ENCODE data around the gene SLC7A7.

SLC7A7 gene

DNA sequence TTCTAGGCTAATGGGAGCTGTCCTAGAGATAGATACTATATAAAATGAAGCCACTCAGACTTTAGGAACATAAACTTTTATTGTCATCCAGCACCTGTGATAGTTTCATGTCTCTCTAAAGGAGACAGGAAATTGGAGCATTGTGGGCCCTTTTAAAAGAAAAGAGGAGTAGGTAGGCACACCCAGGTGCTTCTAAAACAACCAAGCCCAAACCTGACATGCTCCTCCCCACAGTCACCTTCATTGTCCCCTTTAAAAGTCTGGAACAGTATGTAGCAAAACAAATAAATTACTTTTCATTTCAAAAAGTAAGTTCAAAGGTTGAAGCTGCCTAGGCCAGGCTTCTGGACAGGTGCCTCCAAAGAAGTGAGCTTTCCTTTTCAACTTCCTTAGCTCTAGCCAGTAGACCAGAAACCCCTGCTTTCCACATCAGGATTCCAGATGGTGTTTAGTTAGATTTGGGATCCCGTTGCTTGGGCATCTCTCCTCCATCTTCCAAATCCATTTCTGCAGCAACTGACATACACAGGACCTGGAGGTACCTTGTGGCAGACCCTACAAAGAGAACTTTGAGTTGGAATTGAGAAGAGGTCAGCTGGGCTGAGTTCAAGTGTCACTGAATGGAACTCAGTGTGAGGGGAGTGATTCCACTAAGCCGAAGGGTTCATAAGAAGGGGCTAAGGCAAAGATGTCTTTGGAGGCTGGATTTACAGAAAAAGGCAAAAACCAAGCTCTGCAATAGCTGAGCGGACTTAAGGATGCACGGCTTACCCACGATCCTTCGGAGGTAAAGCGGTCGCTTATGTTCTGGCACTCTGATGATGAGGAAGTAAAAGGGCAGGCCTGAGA is 41.8 kb downstream of the SLC7A7 start:
- no peak overlapping the region for H2BK5ac ChIP-seq (ENCODE audit: low read length)
- no peak overlapping the region for H3K27ac ChIP-seq (replicated peaks; ENCODE audit: low read length)
- H2AK5ac ChIP-seq (ENCODE audit: low read depth, low read length): no peak overlapping the region
- H3K18ac ChIP-seq (ENCODE audit: low read length): no peak overlapping the region
- H3K14ac ChIP-seq (ENCODE audit: low read length): no peak overlapping the region
- no peak overlapping the region for H2BK15ac ChIP-seq (ENCODE audit: low read length)
- no peak overlapping the region for H2BK120ac ChIP-seq (ENCODE audit: low read depth, low read length)
- WGBS, 2 donors (ENCODE audit: extremely low coverage in 2 of 2, insufficient read length in 2 of 2, insufficient replicate concordance in 1 of 2): no CpG with 5 or more reads among the region's 8 CpGs
- DNase-seq (ENCODE audit: low spot score): no peak
- H2AFZ ChIP-seq (ENCODE audit: low read length): no peak overlapping the region
- no peaks in the 10 kb centered on the region for H3K27me3 ChIP-seq (ENCODE audit: control insufficient read depth in 3 of 3, insufficient read depth in 3 of 3, low read depth in 1 of 3, low read length in 3 of 3)
- H4K8ac ChIP-seq (ENCODE audit: low read depth, low read length): no peak overlapping the region
- no peak overlapping the region for H2BK12ac ChIP-seq (ENCODE audit: low read length)
- H3K4me2 ChIP-seq (ENCODE audit: insufficient read depth, low read length, poor library complexity, severe bottlenecking): no peak overlapping the region
- no peaks in the 10 kb centered on the region for H3K9me3 ChIP-seq (replicated peaks in 1 of 2; ENCODE audit: control insufficient read depth in 2 of 2, insufficient read depth in 1 of 2, low read depth in 1 of 2, low read length in 2 of 2)
- no peak overlapping the region for H3K4me3 ChIP-seq (ENCODE audit: low read length in 2 of 2)
- peaks cover 0 to 2% of the 10 kb centered on the region in 2 donors for H3K4me1 ChIP-seq (ENCODE audit: control insufficient read depth in 2 of 2, insufficient read depth in 1 of 2, low read depth in 1 of 2, low read length in 2 of 2)
- H4K91ac ChIP-seq (ENCODE audit: low read depth, low read length, poor library complexity): no peak overlapping the region
- no peak overlapping the region for H3K9ac ChIP-seq (ENCODE audit: low read depth, low read length, poor library complexity)
- H3K36me3 ChIP-seq (replicated peaks in 1 of 2; ENCODE audit: control insufficient read depth in 2 of 2, insufficient read depth in 2 of 2, low read length in 2 of 2): peaks cover 26 to 57% of the 10 kb centered on the region in 2 donors
- H3K4ac ChIP-seq (ENCODE audit: low read length): no peak overlapping the region
- H3K79me1 ChIP-seq (ENCODE audit: low read depth, low read length): no peaks in the 10 kb centered on the region
- H3K23ac ChIP-seq (ENCODE audit: low read depth, low read length, poor library complexity): no peak overlapping the region

DNA sequence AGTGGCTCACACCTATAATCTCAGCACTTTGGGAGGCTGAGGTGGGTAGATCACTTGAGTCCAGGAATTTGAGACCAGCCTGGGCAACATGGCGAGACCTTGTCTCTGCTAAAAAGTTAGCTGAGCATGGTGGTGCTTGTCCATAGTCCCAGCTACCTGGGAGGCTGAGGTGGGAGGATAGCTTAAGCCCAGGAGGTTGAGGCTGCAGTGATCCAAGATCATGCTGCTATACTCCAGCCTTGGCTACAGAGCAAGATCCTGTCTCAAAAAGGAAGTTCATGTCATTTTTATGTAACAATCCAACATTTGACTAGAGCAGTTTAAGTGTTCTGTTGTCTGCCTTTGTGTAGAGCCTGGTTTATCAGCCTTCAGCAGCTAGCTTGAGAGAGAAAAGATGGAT is 42.5 kb downstream of the SLC7A7 start:
- Histone ChIP-seq H3K9me3 (replicated peaks in 1 of 2; ENCODE audit: control insufficient read depth in 2 of 2, insufficient read depth in 1 of 2, low read depth in 1 of 2, low read length in 2 of 2) (no peaks in the 10 kb centered on the region), H2AK5ac (ENCODE audit: low read depth, low read length) (no peak overlapping the region), H3K23ac (ENCODE audit: low read depth, low read length, poor library complexity) (no peak overlapping the region), H2BK12ac (ENCODE audit: low read length) (no peak overlapping the region), H3K4me1 (ENCODE audit: control insufficient read depth in 2 of 2, insufficient read depth in 1 of 2, low read depth in 1 of 2, low read length in 2 of 2) (peaks cover 3 to 4% of the 10 kb centered on the region in 2 donors), H3K4me3 (ENCODE audit: low read length in 2 of 2) (no peak overlapping the region), H3K36me3 (replicated peaks in 1 of 2; ENCODE audit: control insufficient read depth in 2 of 2, insufficient read depth in 2 of 2, low read length in 2 of 2) (peaks cover 30 to 63% of the 10 kb centered on the region in 2 donors), H2BK5ac (ENCODE audit: low read length) (no peak overlapping the region), H3K27me3 (ENCODE audit: control insufficient read depth in 3 of 3, insufficient read depth in 3 of 3, low read depth in 1 of 3, low read length in 3 of 3) (no peaks in the 10 kb centered on the region), H2BK15ac (ENCODE audit: low read length) (no peak overlapping the region), H3K4me2 (ENCODE audit: insufficient read depth, low read length, poor library complexity, severe bottlenecking) (no peak overlapping the region), H4K91ac (ENCODE audit: low read depth, low read length, poor library complexity) (no peak overlapping the region), H2BK120ac (ENCODE audit: low read depth, low read length) (no peak overlapping the region), H3K9ac (ENCODE audit: low read depth, low read length, poor library complexity) (no peak overlapping the region), H4K8ac (ENCODE audit: low read depth, low read length) (no peak overlapping the region), H3K14ac (ENCODE audit: low read length) (no peak overlapping the region), H2AFZ (ENCODE audit: low read length) (no peak overlapping the region), H3K79me1 (ENCODE audit: low read depth, low read length) (no peaks in the 10 kb centered on the region), H3K4ac (ENCODE audit: low read length) (no peak overlapping the region), H3K27ac (replicated peaks; ENCODE audit: low read length) (no peak overlapping the region), H3K18ac (ENCODE audit: low read length) (no peak overlapping the region)
- WGBS, 2 donors (ENCODE audit: extremely low coverage in 2 of 2, insufficient read length in 2 of 2, insufficient replicate concordance in 1 of 2): no CpG with 5 or more reads among the region's 1 CpG
- DNase-seq (ENCODE audit: low spot score): no peak

GRCh38 chr14:22770481-22771187 is 44.6 kb downstream of the SLC7A7 start:
- H3K4me3 ChIP-seq (ENCODE audit: low read length in 2 of 2): no peak overlapping the region
- no CpG with 5 or more reads among the region's 8 CpGs for WGBS, 2 donors (ENCODE audit: extremely low coverage in 2 of 2, insufficient read length in 2 of 2, insufficient replicate concordance in 1 of 2)
- no peak overlapping the region for H3K4ac ChIP-seq (ENCODE audit: low read length)
- H3K18ac ChIP-seq (ENCODE audit: low read length): no peak overlapping the region
- no peak overlapping the region for H3K4me2 ChIP-seq (ENCODE audit: insufficient read depth, low read length, poor library complexity, severe bottlenecking)
- H2AK5ac ChIP-seq (ENCODE audit: low read depth, low read length): no peak overlapping the region
- H3K9ac ChIP-seq (ENCODE audit: low read depth, low read length, poor library complexity): no peak overlapping the region
- H3K27ac ChIP-seq (replicated peaks; ENCODE audit: low read length): no peak overlapping the region
- no peak overlapping the region for H4K91ac ChIP-seq (ENCODE audit: low read depth, low read length, poor library complexity)
- H3K14ac ChIP-seq (ENCODE audit: low read length): no peak overlapping the region
- H2BK12ac ChIP-seq (ENCODE audit: low read length): no peak overlapping the region
- H3K23ac ChIP-seq (ENCODE audit: low read depth, low read length, poor library complexity): no peak overlapping the region
- no peak overlapping the region for H2BK5ac ChIP-seq (ENCODE audit: low read length)
- no peak overlapping the region for H4K8ac ChIP-seq (ENCODE audit: low read depth, low read length)
- DNase-seq (ENCODE audit: low spot score): no peak
- H2BK15ac ChIP-seq (ENCODE audit: low read length): no peak overlapping the region
- H2BK120ac ChIP-seq (ENCODE audit: low read depth, low read length): no peak overlapping the region
- H3K27me3 ChIP-seq (ENCODE audit: control insufficient read depth in 3 of 3, insufficient read depth in 3 of 3, low read depth in 1 of 3, low read length in 3 of 3): no peaks in the 10 kb centered on the region
- H2AFZ ChIP-seq (ENCODE audit: low read length): no peak overlapping the region
- peaks cover 4% of the 10 kb centered on the region for H3K79me1 ChIP-seq (ENCODE audit: low read depth, low read length)
- peaks cover 4 to 6% of the 10 kb centered on the region in 2 donors for H3K4me1 ChIP-seq (ENCODE audit: control insufficient read depth in 2 of 2, insufficient read depth in 1 of 2, low read depth in 1 of 2, low read length in 2 of 2)
- H3K36me3 ChIP-seq (replicated peaks in 1 of 2; ENCODE audit: control insufficient read depth in 2 of 2, insufficient read depth in 2 of 2, low read length in 2 of 2): peaks cover 30 to 63% of the 10 kb centered on the region in 2 donors
- H3K9me3 ChIP-seq (replicated peaks in 1 of 2; ENCODE audit: control insufficient read depth in 2 of 2, insufficient read depth in 1 of 2, low read depth in 1 of 2, low read length in 2 of 2): no peaks in the 10 kb centered on the region

GRCh38 chr14:22769369-22769768 is 45.9 kb downstream of the SLC7A7 start:
- Histone ChIP-seq H2BK12ac (ENCODE audit: low read length) (no peak overlapping the region), H2BK15ac (ENCODE audit: low read length) (no peak overlapping the region), H3K36me3 (replicated peaks in 1 of 2; ENCODE audit: control insufficient read depth in 2 of 2, insufficient read depth in 2 of 2, low read length in 2 of 2) (peaks cover 30 to 62% of the 10 kb centered on the region in 2 donors), H2BK5ac (ENCODE audit: low read length) (no peak overlapping the region), H3K4ac (ENCODE audit: low read length) (no peak overlapping the region), H2BK120ac (ENCODE audit: low read depth, low read length) (no peak overlapping the region), H3K23ac (ENCODE audit: low read depth, low read length, poor library complexity) (no peak overlapping the region), H2AFZ (ENCODE audit: low read length) (no peak overlapping the region), H2AK5ac (ENCODE audit: low read depth, low read length) (no peak overlapping the region), H3K27ac (replicated peaks; ENCODE audit: low read length) (no peak overlapping the region), H3K18ac (ENCODE audit: low read length) (no peak overlapping the region), H3K4me1 (ENCODE audit: control insufficient read depth in 2 of 2, insufficient read depth in 1 of 2, low read depth in 1 of 2, low read length in 2 of 2) (peaks cover 3 to 6% of the 10 kb centered on the region in 2 donors), H3K9me3 (replicated peaks in 1 of 2; ENCODE audit: control insufficient read depth in 2 of 2, insufficient read depth in 1 of 2, low read depth in 1 of 2, low read length in 2 of 2) (peaks cover 0 to 3% of the 10 kb centered on the region in 2 donors), H3K27me3 (ENCODE audit: control insufficient read depth in 3 of 3, insufficient read depth in 3 of 3, low read depth in 1 of 3, low read length in 3 of 3) (no peaks in the 10 kb centered on the region), H4K8ac (ENCODE audit: low read depth, low read length) (no peak overlapping the region), H3K79me1 (ENCODE audit: low read depth, low read length) (peaks cover 4% of the 10 kb centered on the region), H3K4me2 (ENCODE audit: insufficient read depth, low read length, poor library complexity, severe bottlenecking) (no peak overlapping the region), H3K4me3 (ENCODE audit: low read length in 2 of 2) (no peak overlapping the region), H3K9ac (ENCODE audit: low read depth, low read length, poor library complexity) (no peak overlapping the region), H4K91ac (ENCODE audit: low read depth, low read length, poor library complexity) (no peak overlapping the region), H3K14ac (ENCODE audit: low read length) (no peak overlapping the region)
- no CpG with 5 or more reads among the region's 2 CpGs for WGBS, 2 donors (ENCODE audit: extremely low coverage in 2 of 2, insufficient read length in 2 of 2, insufficient replicate concordance in 1 of 2)
- DNase-seq (ENCODE audit: low spot score): no peak
